GM10248 (cell line): Measurements from ENCODE around the gene UQCRHL.

ENCODE experiments used
- CTCF ChIA-PET: fragments of 300-600 bp; sonication (Branson Sonifier 250); formaldehyde crosslinking; extraction: SDS; loops from one replicate; lab custom pipeline; 2021; ENCODE audit warnings: antibody characterized with exemption; lab: Yijun Ruan, JAX
- POLR2A ChIA-PET: fragments of 350-650 bp; sonication (Branson Sonifier 250); formaldehyde crosslinking; extraction: SDS; loops from one replicate; lab custom pipeline; 2020; ENCODE audit warnings: antibody characterized with exemption; lab: Yijun Ruan, JAX
- DNase-seq: peaks from one replicate; pipeline ENCODE4 v3.0.0; 2012; ENCODE audit errors: extremely low spot score
- CTCF ChIP-seq: IDR thresholded peaks from 2 replicates; pipeline ENCODE4 v1.5.1; 2012; ENCODE audit warnings: mild to moderate bottlenecking, low read depth; ENCODE audit errors: extremely low read depth, missing control alignments, control extremely low read depth

The UQCRHL gene

GRCh38 chr1:15765495-15766194, 41.8 kb downstream of the UQCRHL start:
- CTCF ChIA-PET = interaction anchor here (1.0 to 2.8 kb wide), 5 partner anchors 9 to 291 kb away, joined by 3 to 8 read pairs (median 3); no protein-coding TSS in a partner anchor
- no peak for DNase-seq
- POLR2A ChIA-PET = no interaction called here
- TF ChIP-seq CTCF = no peak

GRCh38 chr1:15764890-15765289, 42.6 kb downstream of the UQCRHL start:
- ChIA-PET POLR2A (no interaction called here), CTCF (interaction anchor here (1.7 to 2.8 kb wide), 2 partner anchors 27 to 50 kb away, joined by 4 to 8 read pairs; no protein-coding TSS in a partner anchor)
- no peak for TF ChIP-seq CTCF
- no peak for DNase-seq

GRCh38 chr1:15764269-15764764, 43.1 kb downstream of the UQCRHL start:
- DNase-seq = no peak
- ChIA-PET CTCF (interaction anchor here (1.7 to 2.8 kb wide), 2 partner anchors 27 to 51 kb away, joined by 4 to 8 read pairs; no protein-coding TSS in a partner anchor), POLR2A (no interaction called here)
- no peak for TF ChIP-seq CTCF

- POLR2A ChIA-PET = no interaction called here
- no peak for DNase-seq
- TF ChIP-seq CTCF = no peak
- CTCF ChIA-PET = no interaction called here
These were observed 44.9 kb downstream of the UQCRHL start for GRCh38 chr1:15762546-15762945.

GRCh38 chr1:15761366-15762128, 45.9 kb downstream of the UQCRHL start:
- no peak for DNase-seq
- ChIA-PET POLR2A (no interaction called here), CTCF (interaction anchor here (0.6 kb wide), 1 partner anchor 989 kb away, joined by 3 read pairs; no protein-coding TSS in a partner anchor)
- no peak for TF ChIP-seq CTCF

- no peak for TF ChIP-seq CTCF
- ChIA-PET CTCF (interaction anchor here (0.6 kb wide), 1 partner anchor 988 kb away, joined by 3 read pairs; no protein-coding TSS in a partner anchor), POLR2A (interaction anchor here (0.6 kb wide), 2 partner anchors 29 to 716 kb away, joined by 3 read pairs; no protein-coding TSS in a partner anchor)
- no peak for DNase-seq
These were observed 46.8 kb downstream of the UQCRHL start for GRCh38 chr1:15760520-15761211.
